ENCODE results near the gene GDF2. TPM values are rescaled to one million over a fixed set of nuclear protein-coding genes. Genes with fewer than 3 reads are reported as not detected.

Gene GDF2
- total and polyA plus RNA-seq, 4 experiments from 2014 or later = not detected

GRCh38 chr10:47311193-47311931, 10.9 kb upstream of the GDF2 start:
- Histone ChIP-seq H3K9me3 (ENCODE audit: control insufficient read depth in 1 of 2, low read length in 2 of 2) (no peaks in the 10 kb centered on the region), H3K4me1 (ENCODE audit: insufficient read depth, low read length) (peaks cover 32% of the 10 kb centered on the region), H3K27ac (ENCODE audit: low read depth, low read length) (peak overlapping the region; percentile 27), H3K27me3 (ENCODE audit: insufficient read depth, low read length) (no peaks in the 10 kb centered on the region), H3K4me3 (ENCODE audit: low read length in 2 of 2) (no peak overlapping the region), H3K36me3 (ENCODE audit: insufficient read depth, low read length) (no peaks in the 10 kb centered on the region)
- DNase-seq = peak; percentile 66 to 76 (median 74)
- H3K27ac Mint-ChIP-seq = peak overlapping the region; percentile 81 to 87 (median 84)
- no peaks in the 10 kb centered on the region for H3K36me3 Mint-ChIP-seq
- H3K4me1 Mint-ChIP-seq = peaks cover 21 to 43% (median 31%) of the 10 kb centered on the region in 4 donors
- no peaks in the 10 kb centered on the region for H3K9me3 Mint-ChIP-seq
- ChIA-PET CTCF (ENCODE audit: partially characterized antibody) (interaction anchor here (0.6 to 7.7 kb wide), 34 partner anchors 8 to 317 kb away, joined by 3 to 244 read pairs (median 6); partner anchors contain the start of gene GDF2), POLR2A (ENCODE audit: partially characterized antibody) (interaction anchor here (0.8 to 4.1 kb wide), 14 partner anchors 9 to 287 kb away, joined by 3 to 39 read pairs (median 4); no protein-coding TSS in a partner anchor)
- intact Hi-C loops (cut with micrococcal nuclease) = loop anchor here (1.0 to 2.0 kb wide), 2 partner anchors 51 to 146 kb away; no protein-coding TSS in a partner anchor
- H3K27me3 Mint-ChIP-seq = no peaks in the 10 kb centered on the region
- peak overlapping the region; percentile 48 to 80 (median 68) for H3K4me3 Mint-ChIP-seq

GRCh38 chr10:47311932-47312662, 10.2 kb upstream of the GDF2 start:
- no peaks in the 10 kb centered on the region for H3K9me3 ChIP-seq (ENCODE audit: control insufficient read depth in 1 of 2, low read length in 2 of 2)
- ChIA-PET CTCF (ENCODE audit: partially characterized antibody) (interaction anchor here (0.6 to 7.7 kb wide), 38 partner anchors 9 to 319 kb away, joined by 3 to 244 read pairs (median 5); partner anchors contain the start of gene GDF2), POLR2A (ENCODE audit: partially characterized antibody) (interaction anchor here (0.8 to 4.1 kb wide), 14 partner anchors 10 to 288 kb away, joined by 3 to 39 read pairs (median 4); no protein-coding TSS in a partner anchor)
- H3K36me3 ChIP-seq (ENCODE audit: insufficient read depth, low read length) = no peaks in the 10 kb centered on the region
- H3K4me3 Mint-ChIP-seq = peak overlapping the region; percentile 48 to 80 (median 68)
- peak overlapping the region; percentile 81 to 87 (median 84) for H3K27ac Mint-ChIP-seq
- H3K4me1 ChIP-seq (ENCODE audit: insufficient read depth, low read length) = peaks cover 32% of the 10 kb centered on the region
- no peak overlapping the region for H3K4me3 ChIP-seq (ENCODE audit: low read length in 2 of 2)
- peak; percentile 75 to 84 (median 79) for DNase-seq
- no peaks in the 10 kb centered on the region for H3K9me3 Mint-ChIP-seq
- peaks cover 17 to 37% (median 27%) of the 10 kb centered on the region in 4 donors for H3K4me1 Mint-ChIP-seq
- H3K27me3 ChIP-seq (ENCODE audit: insufficient read depth, low read length) = no peaks in the 10 kb centered on the region
- no peaks in the 10 kb centered on the region for H3K27me3 Mint-ChIP-seq
- intact Hi-C loops (cut with micrococcal nuclease) = loop anchor here (1.0 to 2.0 kb wide), 5 partner anchors 12 to 288 kb away; partner anchors contain the start of gene GDF10
- H3K27ac ChIP-seq (ENCODE audit: low read depth, low read length) = peak overlapping the region; percentile 27
- H3K36me3 Mint-ChIP-seq = no peaks in the 10 kb centered on the region

GRCh38 chr10:47312663-47312995, 9.6 kb upstream of the GDF2 start:
- Histone ChIP-seq H3K27me3 (ENCODE audit: insufficient read depth, low read length) (no peaks in the 10 kb centered on the region), H3K27ac (ENCODE audit: low read depth, low read length) (no peak overlapping the region), H3K36me3 (ENCODE audit: insufficient read depth, low read length) (no peaks in the 10 kb centered on the region), H3K9me3 (ENCODE audit: control insufficient read depth in 1 of 2, low read length in 2 of 2) (no peaks in the 10 kb centered on the region), H3K4me1 (ENCODE audit: insufficient read depth, low read length) (peaks cover 32% of the 10 kb centered on the region), H3K4me3 (ENCODE audit: low read length in 2 of 2) (no peak overlapping the region)
- no peaks in the 10 kb centered on the region for H3K9me3 Mint-ChIP-seq
- H3K4me3 Mint-ChIP-seq = no peak overlapping the region
- DNase-seq = no peak
- ChIA-PET POLR2A (ENCODE audit: partially characterized antibody) (interaction anchor here (1.4 to 4.1 kb wide), 3 partner anchors 10 to 265 kb away, joined by 4 to 39 read pairs (median 26); no protein-coding TSS in a partner anchor), CTCF (ENCODE audit: partially characterized antibody) (interaction anchor here (0.7 to 7.7 kb wide), 15 partner anchors 10 to 319 kb away, joined by 3 to 244 read pairs (median 6); partner anchors contain the start of gene GDF2)
- intact Hi-C loops (cut with micrococcal nuclease) = loop anchor here (1.0 to 2.0 kb wide), 3 partner anchors 12 to 288 kb away; partner anchors contain the start of gene GDF10
- peak overlapping the region in 1 of 7 donors; percentile 22 for H3K27ac Mint-ChIP-seq
- no peaks in the 10 kb centered on the region for H3K36me3 Mint-ChIP-seq
- H3K4me1 Mint-ChIP-seq = peaks cover 16 to 37% (median 25%) of the 10 kb centered on the region in 4 donors
- H3K27me3 Mint-ChIP-seq = no peaks in the 10 kb centered on the region

- no peak for DNase-seq
- H3K4me3 ChIP-seq (ENCODE audit: low read length in 2 of 2) = no peak overlapping the region
- no peak overlapping the region for H3K27ac ChIP-seq (ENCODE audit: low read depth, low read length)
- no peaks in the 10 kb centered on the region for H3K36me3 ChIP-seq (ENCODE audit: insufficient read depth, low read length)
- peaks cover 0 to 3% of the 10 kb centered on the region in 2 donors for H3K27me3 Mint-ChIP-seq
- POLR2A ChIA-PET (ENCODE audit: partially characterized antibody) = no interaction called here
- intact Hi-C loops (cut with micrococcal nuclease) = no loop called here
- H3K4me3 Mint-ChIP-seq = no peak overlapping the region
- H3K9me3 ChIP-seq (ENCODE audit: control insufficient read depth in 1 of 2, low read length in 2 of 2) = no peaks in the 10 kb centered on the region
- no peaks in the 10 kb centered on the region for H3K27me3 ChIP-seq (ENCODE audit: insufficient read depth, low read length)
- CTCF ChIA-PET (ENCODE audit: partially characterized antibody) = interaction anchor here (0.5 to 7.7 kb wide), 7 partner anchors 9 to 289 kb away, joined by 3 to 244 read pairs (median 5); no protein-coding TSS in a partner anchor
- no peak overlapping the region for H3K27ac Mint-ChIP-seq
- H3K36me3 Mint-ChIP-seq = no peaks in the 10 kb centered on the region
- H3K4me1 ChIP-seq (ENCODE audit: insufficient read depth, low read length) = peaks cover 30% of the 10 kb centered on the region
- peaks cover 15 to 25% (median 20%) of the 10 kb centered on the region in 4 donors for H3K4me1 Mint-ChIP-seq
- no peaks in the 10 kb centered on the region for H3K9me3 Mint-ChIP-seq
These were observed 7.8 kb upstream of the GDF2 start for GRCh38 chr10:47314416-47314970.

GRCh38 chr10:47315421-47315820, 6.8 kb upstream of the GDF2 start:
- Mint-ChIP-seq H3K9me3 (no peaks in the 10 kb centered on the region), H3K27me3 (peaks cover 0 to 3% of the 10 kb centered on the region in 2 donors), H3K4me3 (no peak overlapping the region), H3K27ac (no peak overlapping the region), H3K4me1 (peaks cover 15 to 20% (median 17%) of the 10 kb centered on the region in 4 donors), H3K36me3 (no peaks in the 10 kb centered on the region)
- Histone ChIP-seq H3K27me3 (ENCODE audit: insufficient read depth, low read length) (no peaks in the 10 kb centered on the region), H3K9me3 (ENCODE audit: control insufficient read depth in 1 of 2, low read length in 2 of 2) (no peaks in the 10 kb centered on the region), H3K27ac (ENCODE audit: low read depth, low read length) (no peak overlapping the region), H3K36me3 (ENCODE audit: insufficient read depth, low read length) (no peaks in the 10 kb centered on the region), H3K4me3 (ENCODE audit: low read length in 2 of 2) (no peak overlapping the region), H3K4me1 (ENCODE audit: insufficient read depth, low read length) (peaks cover 21% of the 10 kb centered on the region)
- DNase-seq = no peak
- CTCF ChIA-PET (ENCODE audit: partially characterized antibody) = interaction anchor here (0.9 to 7.7 kb wide), 4 partner anchors 25 to 290 kb away, joined by 3 to 244 read pairs (median 52); no protein-coding TSS in a partner anchor
- POLR2A ChIA-PET (ENCODE audit: partially characterized antibody) = no interaction called here
- intact Hi-C loops (cut with micrococcal nuclease) = no loop called here

- peaks cover 3% of the 10 kb centered on the region in 2 donors for H3K27me3 Mint-ChIP-seq
- intact Hi-C loops (cut with micrococcal nuclease) = no loop called here
- no peak overlapping the region for H3K27ac ChIP-seq (ENCODE audit: low read depth, low read length)
- H3K9me3 ChIP-seq (ENCODE audit: control insufficient read depth in 1 of 2, low read length in 2 of 2) = no peaks in the 10 kb centered on the region
- H3K36me3 ChIP-seq (ENCODE audit: insufficient read depth, low read length) = no peaks in the 10 kb centered on the region
- H3K36me3 Mint-ChIP-seq = no peaks in the 10 kb centered on the region
- H3K4me1 ChIP-seq (ENCODE audit: insufficient read depth, low read length) = peaks cover 14% of the 10 kb centered on the region
- no peak for DNase-seq
- CTCF ChIA-PET (ENCODE audit: partially characterized antibody) = interaction anchor here (0.9 to 7.7 kb wide), 4 partner anchors 24 to 291 kb away, joined by 3 to 244 read pairs (median 52); no protein-coding TSS in a partner anchor
- peaks cover 9 to 13% (median 12%) of the 10 kb centered on the region in 4 donors for H3K4me1 Mint-ChIP-seq
- POLR2A ChIA-PET (ENCODE audit: partially characterized antibody) = no interaction called here
- H3K4me3 Mint-ChIP-seq = no peak overlapping the region
- no peaks in the 10 kb centered on the region for H3K27me3 ChIP-seq (ENCODE audit: insufficient read depth, low read length)
- H3K9me3 Mint-ChIP-seq = no peaks in the 10 kb centered on the region
- H3K4me3 ChIP-seq (ENCODE audit: low read length in 2 of 2) = no peak overlapping the region
- no peak overlapping the region for H3K27ac Mint-ChIP-seq
These were observed 6.1 kb upstream of the GDF2 start for GRCh38 chr10:47316131-47316530.
